SJCRH30 (cell line): ENCODE results near the gene CRYGD. TPM values are rescaled to one million over a fixed set of nuclear protein-coding genes. Genes with fewer than 3 reads are reported as not detected.
A peak's percentile ranks its signal among the peaks of the same experiment; 100 is the strongest.
"Not testable (repeated sequence)": the region's sequence is repeated elsewhere in the genome, so short reads cannot be mapped to it uniquely, and the experiment has no call there.

Experiments
- DNase-seq, 2 experiments: peaks; one replicate each; pipeline ENCODE4 v3.0.0-alpha.2; 2015 to 2020
- H3K27ac ChIP-seq: fragments of 250-450 bp; sonication (Bioruptor Pico); 2 replicates; pipeline ENCODE4 v1.5.1; 2020; ENCODE audit warnings: mild to moderate bottlenecking, moderate library complexity
- H3K27me3 ChIP-seq: fragments of 250-450 bp; sonication (Bioruptor Pico); 2 replicates; pipeline ENCODE4 v1.5.1; 2020; ENCODE audit warnings: mild to moderate bottlenecking, moderate library complexity
- H3K36me3 ChIP-seq: fragments of 250-450 bp; sonication (Bioruptor Pico); 2 replicates; pipeline ENCODE4 v1.5.1; 2020; ENCODE audit warnings: mild to moderate bottlenecking, moderate library complexity
- H3K4me1 ChIP-seq: fragments of 250-450 bp; sonication (Bioruptor Pico); 2 replicates; pipeline ENCODE4 v1.5.1; 2020; ENCODE audit warnings: mild to moderate bottlenecking, moderate library complexity
- H3K4me3 ChIP-seq: fragments of 250-450 bp; sonication (Bioruptor Pico); 2 replicates; pipeline ENCODE4 v1.5.1; 2020; ENCODE audit warnings: mild to moderate bottlenecking, moderate library complexity
- H3K9me3 ChIP-seq: fragments of 250-450 bp; sonication (Bioruptor Pico); replicated peaks from 2 replicates; pipeline ENCODE4 v1.5.1; 2020; ENCODE audit warnings: mild to moderate bottlenecking, moderate library complexity
- total RNA-seq: library from RNA; depleted of rRNA; stranded (reverse); fragments of >200 nt; shearing (Covaris generic); gene quantifications from 2 replicates; pipeline ENCODE4 v1.2.3, GENCODE V29; 2014

CRYGD gene
- total RNA-seq, 1 experiment from 2014 or later = not detected

DNA sequence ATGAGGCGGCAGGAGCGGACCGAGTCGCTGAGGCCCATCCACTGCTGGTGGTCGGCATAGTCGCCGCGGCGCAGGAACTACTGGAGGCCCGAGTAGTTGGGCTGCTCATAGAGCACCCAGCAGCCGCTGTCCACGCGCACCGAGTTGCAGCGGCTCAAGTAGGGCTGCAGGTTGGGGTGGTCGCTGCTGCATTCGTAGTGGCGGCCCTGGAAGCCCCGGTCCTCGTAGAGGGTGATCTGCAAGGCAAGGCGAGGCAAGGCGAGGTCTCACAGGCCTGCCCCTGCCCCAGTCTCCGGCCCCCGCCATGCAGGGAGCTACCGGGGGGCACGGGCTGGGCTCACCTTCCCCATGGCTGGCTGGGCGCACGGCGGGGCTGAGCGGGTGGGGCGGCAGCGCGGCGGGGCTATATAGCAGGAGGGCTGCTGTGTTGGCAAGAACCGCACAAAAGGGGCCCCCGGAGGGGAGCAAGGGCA, 12.0 kb downstream of the CRYGD start:
- not testable (repeated sequence) for DNase-seq, H3K36me3 ChIP-seq, H3K4me1 ChIP-seq, H3K9me3 ChIP-seq, H3K4me3 ChIP-seq, H3K27ac ChIP-seq, H3K27me3 ChIP-seq

- no peaks in the 10 kb centered on the region for H3K36me3 ChIP-seq
- H3K4me1 ChIP-seq = no peaks in the 10 kb centered on the region
- no peak overlapping the region for H3K27ac ChIP-seq
- no peaks in the 10 kb centered on the region for H3K27me3 ChIP-seq
- no peak overlapping the region for H3K4me3 ChIP-seq
- no peaks in the 10 kb centered on the region for H3K9me3 ChIP-seq
- DNase-seq = no peak
These were observed 20.7 kb downstream of the CRYGD start for GRCh38 chr2:208103616-208104015.

DNA sequence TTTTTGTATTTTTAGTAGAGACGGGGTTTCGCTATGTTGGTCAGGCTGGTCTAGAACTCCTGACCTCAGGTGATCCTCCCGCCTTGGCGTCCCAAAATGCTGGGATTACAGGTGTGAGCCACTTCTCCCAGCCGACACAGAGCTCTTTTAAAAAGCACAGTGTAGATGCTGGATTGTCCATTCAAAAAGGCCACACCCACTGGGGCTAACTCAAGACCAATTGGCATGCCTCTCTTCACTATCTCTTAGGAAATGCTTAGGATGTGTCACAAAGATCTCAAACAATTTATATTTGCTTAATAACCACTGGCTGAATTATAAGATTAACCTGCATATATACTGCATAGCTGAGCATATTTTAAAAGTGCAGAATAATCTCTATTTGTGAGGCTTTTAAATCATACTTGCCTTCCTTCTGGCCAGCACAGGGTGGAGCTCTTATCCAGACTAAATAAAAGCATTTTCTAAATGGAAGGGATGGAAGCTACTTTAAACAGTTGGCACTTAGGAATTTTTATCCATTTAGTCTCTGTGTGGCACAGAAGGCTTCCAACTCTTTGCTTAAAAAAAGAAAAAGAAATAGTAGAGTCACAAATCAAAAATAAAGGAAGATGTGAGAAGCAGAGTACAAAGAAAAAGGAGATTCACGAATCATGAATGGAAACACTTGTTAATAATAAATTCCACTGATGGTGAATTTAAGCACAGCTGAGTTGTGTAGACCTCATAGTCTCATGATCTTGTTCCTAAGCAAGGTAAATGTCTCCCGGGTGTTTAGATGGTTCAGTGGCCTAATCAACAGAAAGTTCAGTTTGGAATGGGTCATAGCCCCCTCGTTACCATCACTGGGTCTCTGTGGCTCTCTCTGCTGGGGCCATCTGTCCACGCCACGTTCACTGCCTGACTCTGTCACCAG, 22.4 kb downstream of the CRYGD start:
- no peaks in the 10 kb centered on the region for H3K36me3 ChIP-seq
- H3K9me3 ChIP-seq = no peaks in the 10 kb centered on the region
- H3K27ac ChIP-seq = no peak overlapping the region
- H3K4me1 ChIP-seq = no peaks in the 10 kb centered on the region
- H3K4me3 ChIP-seq = no peak overlapping the region
- DNase-seq = peak in 1 of 2 experiments; percentile 15
- no peaks in the 10 kb centered on the region for H3K27me3 ChIP-seq

DNA sequence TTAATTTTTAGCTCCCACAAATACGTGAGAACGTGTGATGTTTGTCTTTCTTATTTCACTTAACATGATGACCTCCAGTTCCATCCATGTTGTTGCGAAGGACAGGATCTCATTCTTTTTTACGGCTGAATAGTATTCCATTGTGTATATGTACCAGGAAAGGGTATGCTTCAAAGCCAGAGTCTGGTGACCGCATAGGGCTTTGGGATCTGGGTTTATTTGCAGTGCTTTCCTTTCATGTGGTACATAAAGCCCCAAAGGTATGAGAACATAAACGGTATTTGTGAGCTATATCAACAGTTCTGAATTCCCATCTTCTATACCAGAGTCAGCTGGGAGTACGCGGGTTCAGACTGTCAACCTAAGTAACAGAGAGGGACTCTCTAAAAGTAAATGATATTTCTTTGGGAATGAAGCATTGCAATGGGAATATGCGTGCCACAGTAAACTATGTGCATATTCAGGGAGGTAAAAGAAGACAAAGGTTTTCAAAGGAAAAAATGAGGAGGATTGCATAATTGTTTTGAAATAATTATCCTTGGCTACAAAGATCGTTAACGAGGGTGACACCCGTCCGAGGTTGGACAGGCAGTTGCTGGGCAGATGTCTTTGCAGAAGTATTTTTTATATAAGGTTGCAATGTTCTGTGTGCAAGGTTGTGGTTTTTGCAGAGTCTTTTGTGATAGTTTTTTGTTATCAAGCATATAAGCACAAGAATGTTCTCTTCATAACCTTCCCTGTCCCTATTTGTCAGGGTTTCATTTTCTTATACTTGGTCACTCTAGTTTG, 24.4 kb downstream of the CRYGD start:
- Histone ChIP-seq H3K4me1 (no peaks in the 10 kb centered on the region), H3K27ac (no peak overlapping the region), H3K9me3 (no peaks in the 10 kb centered on the region), H3K4me3 (no peak overlapping the region), H3K27me3 (no peaks in the 10 kb centered on the region), H3K36me3 (no peaks in the 10 kb centered on the region)
- DNase-seq = no peak

- not testable (repeated sequence) for H3K4me1 ChIP-seq, H3K27me3 ChIP-seq, H3K36me3 ChIP-seq, H3K4me3 ChIP-seq, DNase-seq, H3K27ac ChIP-seq, H3K9me3 ChIP-seq
These were observed 25.6 kb downstream of the CRYGD start for GRCh38 chr2:208098701-208099100.

DNA sequence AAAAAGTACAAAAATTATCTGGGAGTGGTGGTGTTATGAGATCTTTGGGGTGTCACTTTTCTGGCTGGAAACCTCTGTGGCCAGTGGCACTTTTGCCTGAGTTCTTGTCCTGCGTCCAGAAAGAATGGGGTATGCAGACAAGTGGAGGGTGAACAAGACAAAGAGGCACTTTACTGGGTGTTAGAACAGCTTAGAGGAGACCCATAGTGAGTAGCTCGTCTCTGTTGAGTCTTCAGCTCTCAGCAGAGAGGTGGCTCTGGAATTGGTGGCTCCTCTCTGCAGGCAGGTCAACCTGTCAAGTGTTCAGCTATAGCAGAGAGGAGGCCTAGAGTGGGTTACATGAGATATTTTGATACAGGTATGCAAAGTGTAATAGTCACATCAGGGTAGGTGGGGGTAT, 26.1 kb downstream of the CRYGD start:
- no peaks in the 10 kb centered on the region for H3K27me3 ChIP-seq
- H3K9me3 ChIP-seq = no peaks in the 10 kb centered on the region
- DNase-seq = no peak

GRCh38 chr2:208097801-208098200, 26.5 kb downstream of the CRYGD start:
- H3K4me1 ChIP-seq = peaks cover 8% of the 10 kb centered on the region
- H3K9me3 ChIP-seq = no peaks in the 10 kb centered on the region
- H3K36me3 ChIP-seq = no peaks in the 10 kb centered on the region
- H3K27me3 ChIP-seq = no peaks in the 10 kb centered on the region
- no peak overlapping the region for H3K27ac ChIP-seq
- no peak overlapping the region for H3K4me3 ChIP-seq
- DNase-seq = no peak

More for the DNA sequence above, 26.1 kb downstream of the CRYGD start:
- no peak overlapping the region for H3K27ac ChIP-seq
- H3K4me1 ChIP-seq = peaks cover 3% of the 10 kb centered on the region
- H3K36me3 ChIP-seq = no peaks in the 10 kb centered on the region
- H3K4me3 ChIP-seq = no peak overlapping the region

DNA sequence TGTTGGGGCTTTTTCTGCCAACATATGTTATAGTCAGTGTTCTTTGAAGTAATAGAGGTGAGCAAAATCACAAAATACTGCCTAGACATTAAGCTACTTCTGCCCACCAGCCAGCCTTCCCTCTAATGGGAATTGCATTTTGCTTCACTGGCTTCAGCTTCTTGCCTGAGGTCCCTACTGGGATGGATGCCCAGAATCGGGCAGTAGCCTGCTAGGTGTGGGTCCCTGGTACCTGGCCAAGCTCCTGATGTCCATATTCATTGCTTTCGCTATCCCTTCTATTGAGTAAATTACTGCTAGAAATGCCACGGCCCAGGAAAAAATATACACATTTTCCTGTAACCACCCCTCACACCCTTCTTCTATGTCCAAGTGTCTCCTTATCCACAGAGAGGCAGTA, 27.0 kb downstream of the CRYGD start:
- Histone ChIP-seq H3K27me3 (no peaks in the 10 kb centered on the region), H3K36me3 (no peaks in the 10 kb centered on the region), H3K9me3 (no peaks in the 10 kb centered on the region), H3K27ac (no peak overlapping the region), H3K4me3 (no peak overlapping the region), H3K4me1 (peaks cover 13% of the 10 kb centered on the region)
- DNase-seq = no peak

DNA sequence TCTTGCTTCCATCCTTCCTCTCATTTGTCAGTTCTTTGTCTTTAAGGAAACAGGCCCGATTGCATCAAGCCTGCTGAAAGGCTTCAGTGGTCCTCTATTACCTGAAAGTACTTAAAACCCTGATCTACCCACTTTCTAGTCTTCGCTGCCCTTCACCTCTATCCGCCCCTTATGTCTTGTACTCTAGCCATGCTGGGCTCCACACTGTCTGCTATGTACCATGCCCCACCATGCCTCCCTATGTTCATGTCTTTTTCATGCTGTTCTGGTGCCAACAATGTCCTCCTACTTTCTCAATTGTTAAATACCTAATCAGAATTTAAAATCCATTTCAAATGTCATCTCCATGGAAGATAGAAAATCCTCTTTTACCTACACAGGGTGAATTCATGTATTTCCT, 28.2 kb downstream of the CRYGD start:
- Histone ChIP-seq H3K27me3 (no peaks in the 10 kb centered on the region), H3K9me3 (no peaks in the 10 kb centered on the region), H3K27ac (no peak overlapping the region), H3K36me3 (no peaks in the 10 kb centered on the region), H3K4me3 (no peak overlapping the region), H3K4me1 (peaks cover 24% of the 10 kb centered on the region)
- no peak for DNase-seq

DNA sequence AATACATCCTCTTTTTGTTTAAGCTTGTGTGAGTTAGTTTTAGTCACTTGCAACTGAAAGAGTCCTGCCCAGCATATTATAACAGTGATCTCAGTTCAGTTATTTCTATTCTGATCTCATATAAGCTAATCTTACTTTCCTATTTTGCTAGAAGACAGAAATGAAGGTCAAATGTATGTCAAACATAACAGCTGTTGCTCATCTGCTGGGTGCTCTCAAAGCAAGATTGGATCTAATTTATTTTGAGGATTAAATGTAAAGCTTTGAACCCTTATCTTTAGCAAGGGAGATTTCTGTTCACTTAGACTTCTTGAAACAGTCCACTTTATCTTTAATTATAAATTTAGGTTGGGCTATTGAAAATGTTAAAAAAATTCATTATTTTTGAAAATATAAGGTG, 31.2 kb downstream of the CRYGD start:
- Histone ChIP-seq H3K4me1 (peaks cover 24% of the 10 kb centered on the region), H3K36me3 (no peaks in the 10 kb centered on the region), H3K27me3 (no peaks in the 10 kb centered on the region), H3K27ac (no peak overlapping the region; the same call in 1 of the 2 replicates), H3K9me3 (no peaks in the 10 kb centered on the region; the same call in 1 of the 2 replicates), H3K4me3 (no peak overlapping the region)
- DNase-seq = peak in 1 of 2 experiments; percentile 20

DNA sequence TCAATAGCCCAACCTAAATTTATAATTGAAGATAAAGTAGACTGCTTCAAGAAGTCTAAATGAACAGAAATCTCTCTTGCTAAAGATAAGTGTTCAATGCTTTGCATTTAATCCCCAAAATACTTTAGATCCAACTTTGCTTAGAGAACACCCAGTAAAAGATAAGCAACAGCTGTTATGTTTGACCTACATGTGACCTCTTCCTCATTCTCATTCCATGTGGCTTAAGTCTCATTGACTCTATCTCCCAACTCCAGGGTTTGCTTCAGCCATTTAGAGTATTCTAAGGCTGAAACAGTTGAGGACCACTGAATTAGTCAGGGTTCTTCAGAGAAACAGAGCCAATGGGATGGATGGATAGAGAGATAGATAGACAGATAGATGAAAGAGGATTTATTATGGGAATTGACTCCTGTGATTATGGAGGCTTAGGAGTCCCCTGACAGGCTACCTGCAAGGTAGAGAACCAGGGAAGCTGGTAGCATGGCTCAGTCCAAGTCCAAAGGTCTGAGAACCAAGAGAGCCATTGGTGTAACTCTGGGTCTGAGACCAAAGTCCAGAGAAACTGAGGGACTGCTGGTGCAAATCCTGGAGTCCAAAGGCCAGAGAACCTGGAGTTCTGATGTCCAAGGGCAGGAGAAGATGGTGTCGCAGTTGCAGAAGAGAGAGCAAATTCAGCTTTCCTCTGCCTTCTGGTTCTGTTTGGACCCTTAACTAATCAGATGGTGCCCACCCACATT, 32.1 kb downstream of the CRYGD start:
- H3K27ac ChIP-seq = peak overlapping the region; percentile 6; the same call in 1 of the 2 replicates
- peaks cover 24% of the 10 kb centered on the region for H3K4me1 ChIP-seq
- no peaks in the 10 kb centered on the region for H3K36me3 ChIP-seq
- no peaks in the 10 kb centered on the region; the same call in 1 of the 2 replicates for H3K9me3 ChIP-seq
- H3K4me3 ChIP-seq = no peak overlapping the region
- DNase-seq = peak; percentile 29 to 81
- no peaks in the 10 kb centered on the region for H3K27me3 ChIP-seq

GRCh38 chr2:208090420-208090819, 33.9 kb downstream of the CRYGD start:
- no peaks in the 10 kb centered on the region for H3K27me3 ChIP-seq
- H3K9me3 ChIP-seq = no peaks in the 10 kb centered on the region; the same call in 1 of the 2 replicates
- DNase-seq = no peak
- peaks cover 24% of the 10 kb centered on the region for H3K4me1 ChIP-seq
- no peak overlapping the region for H3K4me3 ChIP-seq
- no peaks in the 10 kb centered on the region for H3K36me3 ChIP-seq
- H3K27ac ChIP-seq = no peak overlapping the region

- Histone ChIP-seq H3K4me3 (no peak overlapping the region), H3K4me1 (no peaks in the 10 kb centered on the region), H3K36me3 (no peaks in the 10 kb centered on the region), H3K27me3 (no peaks in the 10 kb centered on the region), H3K27ac (no peak overlapping the region), H3K9me3 (no peaks in the 10 kb centered on the region; the same call in 1 of the 2 replicates)
- no peak for DNase-seq
These were observed 38.3 kb downstream of the CRYGD start for GRCh38 chr2:208086029-208086428.

DNA sequence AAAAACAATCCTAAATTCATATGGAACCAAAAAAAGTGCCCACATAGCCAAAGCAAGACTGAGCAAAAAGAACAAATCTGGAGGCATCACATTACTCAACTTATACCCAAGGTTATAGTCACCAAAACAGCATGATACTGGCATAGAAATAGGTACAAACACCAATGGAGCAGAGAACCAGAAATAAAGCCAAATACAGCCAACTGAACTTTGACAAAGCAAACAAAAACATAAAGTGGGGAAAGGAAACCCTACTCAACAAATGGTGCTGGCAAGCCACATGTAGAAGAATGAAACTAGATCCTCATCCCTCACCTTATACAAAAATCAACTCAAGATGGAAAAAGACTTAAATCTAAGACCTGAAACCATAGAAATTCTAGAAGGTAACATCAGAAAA, 40.5 kb downstream of the CRYGD start:
- Histone ChIP-seq H3K4me1 (no peaks in the 10 kb centered on the region), H3K4me3 (no peak overlapping the region), H3K9me3 (no peaks in the 10 kb centered on the region), H3K36me3 (no peaks in the 10 kb centered on the region), H3K27ac (no peak overlapping the region), H3K27me3 (no peaks in the 10 kb centered on the region)
- no peak for DNase-seq
